Activated effector memory CD4-positive, alpha-beta T cell treated with Interleukin-2 at 50 U/mL for 16 hours (primary cell): Measurements from ENCODE around the gene BPIFA2.
"Not testable (repeated sequence)": the region's sequence is repeated elsewhere in the genome, so short reads cannot be mapped to it uniquely, and the experiment has no call there.

Experiments
- DNase-seq: peaks from one replicate; pipeline ENCODE4 v3.0.0-alpha.2; 2020

BPIFA2 gene

DNA sequence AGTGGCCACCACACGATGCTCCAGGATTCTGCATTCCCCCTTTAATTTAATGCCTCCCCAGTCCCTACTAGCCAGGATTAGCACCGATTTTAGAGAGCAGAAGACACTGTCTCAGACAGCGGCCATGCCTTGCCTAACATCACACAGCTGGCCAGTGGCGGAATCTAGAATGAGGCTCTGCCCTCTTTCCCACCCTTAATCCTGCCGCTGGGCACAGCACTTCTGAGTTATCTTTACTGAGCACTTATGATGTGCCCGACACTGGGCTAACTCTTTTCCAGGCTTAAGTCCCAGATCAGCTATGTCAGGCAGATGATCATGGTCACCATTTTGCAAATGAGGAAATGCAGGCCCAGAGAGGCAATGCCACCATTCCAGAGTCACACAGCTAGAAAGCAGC, 5.6 kb upstream of the BPIFA2 start:
- no peak for DNase-seq

DNA sequence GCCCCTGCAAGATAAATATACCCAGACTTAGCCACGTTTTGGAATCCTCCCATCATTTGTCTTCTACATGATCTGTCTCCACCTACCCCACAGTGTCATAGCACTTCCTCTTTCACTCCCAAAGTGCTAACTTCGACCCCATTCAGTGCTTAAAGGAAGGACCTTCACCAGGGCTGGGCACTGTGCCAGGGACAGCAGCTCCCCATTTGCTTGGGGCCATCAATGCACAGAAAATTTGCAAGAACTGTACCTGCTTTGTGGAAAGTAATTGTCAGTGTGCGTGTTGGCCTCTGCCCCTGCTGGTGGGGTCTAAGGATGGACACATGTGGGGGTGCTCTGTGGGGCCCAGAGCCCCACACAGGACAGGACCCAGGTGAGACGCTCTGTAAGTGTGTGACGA, 5.2 kb upstream of the BPIFA2 start:
- DNase-seq, result no peak

DNA sequence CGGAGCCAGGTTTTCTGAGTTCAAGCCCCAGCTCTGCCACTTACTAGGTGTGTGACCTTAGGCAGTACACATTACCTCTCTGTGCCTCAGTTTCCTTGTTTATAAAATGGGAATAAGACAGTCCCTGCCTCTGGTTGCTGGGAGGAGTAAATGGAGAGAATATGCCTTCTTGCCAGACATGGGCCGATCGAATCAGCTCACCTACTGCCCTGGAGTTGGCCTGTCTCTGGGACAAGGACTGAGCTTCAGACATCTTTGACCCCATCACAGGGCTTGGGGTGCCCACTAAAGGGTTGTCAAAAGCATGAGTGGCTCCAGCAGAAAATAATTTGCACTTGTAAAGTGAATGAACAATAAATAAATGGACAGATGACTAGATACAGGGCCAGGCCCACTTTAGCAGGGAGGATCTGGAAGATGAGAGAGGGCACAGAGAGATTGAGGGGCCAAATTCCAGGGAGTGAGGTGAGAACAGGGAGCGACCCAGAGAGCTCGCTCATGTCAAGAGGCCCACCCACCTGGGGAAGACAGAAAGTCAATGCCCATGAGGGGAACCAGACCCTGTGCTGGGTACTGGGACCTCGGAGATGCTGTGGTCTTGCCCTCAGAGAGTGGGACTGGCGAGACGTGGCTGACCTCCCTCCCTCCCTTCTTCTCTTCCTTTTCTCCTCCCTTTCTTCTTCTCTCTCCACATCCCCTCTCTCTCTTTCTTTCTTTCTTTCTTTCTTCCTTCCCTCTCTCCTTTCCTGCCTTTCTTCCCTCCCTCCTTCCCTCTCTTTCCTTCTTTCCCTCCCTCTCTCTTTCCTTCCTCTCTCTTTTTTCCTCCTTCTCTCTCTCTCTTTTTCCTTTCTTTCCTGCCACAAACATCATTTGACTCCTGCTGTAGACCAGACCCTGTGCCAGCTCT, 3.9 kb upstream of the BPIFA2 start:
- no peak for DNase-seq

DNA sequence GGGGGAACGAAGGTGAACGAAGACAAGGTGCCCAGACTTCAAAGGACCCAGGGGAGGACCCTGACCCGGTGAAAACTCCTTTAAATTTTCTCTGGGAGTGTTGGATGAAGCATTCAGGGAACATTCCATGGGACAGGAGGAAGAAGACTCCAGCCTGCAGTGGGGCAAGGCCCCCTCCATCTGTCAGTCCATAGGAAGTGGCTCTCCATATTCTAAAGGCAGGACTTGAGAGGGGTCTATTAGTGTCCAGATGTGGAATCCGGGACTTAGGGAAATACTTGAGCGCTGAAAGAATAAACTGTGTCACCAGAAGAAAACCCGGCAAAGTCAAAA, 3.2 kb upstream of the BPIFA2 start:
- no peak for DNase-seq

DNA sequence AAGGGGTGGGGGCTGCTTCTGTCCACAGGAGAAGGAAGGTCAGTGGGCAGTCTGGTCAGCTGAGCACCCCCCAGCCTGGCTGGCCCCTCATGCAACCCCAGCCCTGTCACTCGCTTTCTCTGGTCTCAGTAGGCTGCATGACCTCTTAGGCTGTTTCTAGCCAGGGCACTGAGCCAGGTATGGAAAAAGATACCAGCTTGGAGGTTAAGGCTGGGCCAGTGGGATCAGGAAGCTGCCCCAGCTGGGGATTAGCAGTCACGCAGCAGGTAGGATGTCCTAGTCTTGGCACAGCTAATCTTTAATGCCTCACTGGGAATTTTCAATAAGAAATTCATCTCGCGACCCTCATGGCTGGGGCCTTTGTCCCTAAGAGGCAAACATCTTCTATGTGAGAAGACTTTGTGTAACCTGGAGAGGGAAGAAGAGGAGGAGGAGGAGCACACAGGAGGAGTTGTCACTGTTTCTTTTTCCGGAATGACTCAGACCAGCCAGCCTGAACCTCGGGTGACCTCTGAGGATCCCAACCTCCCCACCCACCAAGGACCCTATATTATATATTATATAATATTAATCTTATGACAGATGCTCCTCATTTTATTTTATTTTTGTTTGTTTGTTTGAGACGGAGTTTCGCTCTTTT, 2.4 kb upstream of the BPIFA2 start:
- DNase-seq, result no peak

DNA sequence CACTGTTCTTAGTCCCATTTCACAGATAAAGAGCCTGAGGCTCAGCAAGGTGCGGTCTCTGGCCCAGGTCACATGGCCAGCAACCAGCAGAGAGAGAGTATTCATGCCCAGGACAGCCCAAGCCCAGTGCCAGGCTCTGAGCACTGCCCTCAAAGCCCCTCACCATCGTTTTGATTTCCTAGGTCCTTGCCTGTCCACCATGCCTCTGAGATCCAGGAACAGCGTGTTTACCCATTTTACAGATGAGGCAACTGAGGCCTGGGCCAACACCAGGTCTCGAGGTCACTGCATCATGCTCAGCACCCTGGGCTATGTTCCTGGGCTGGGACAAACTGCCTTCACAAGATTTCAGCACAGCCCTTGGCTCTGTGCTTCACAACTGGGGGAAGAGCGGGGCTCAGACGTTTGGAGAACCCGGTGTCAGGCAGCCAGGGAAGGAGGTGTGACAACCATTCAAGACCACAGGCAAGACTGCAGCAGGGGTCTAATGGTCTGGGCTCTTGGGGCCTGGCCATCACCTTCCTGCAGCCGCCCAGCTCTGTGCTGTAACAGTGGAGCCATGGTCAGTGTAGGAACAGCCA, 1.3 kb upstream of the BPIFA2 start:
- DNase-seq, result no peak

DNA sequence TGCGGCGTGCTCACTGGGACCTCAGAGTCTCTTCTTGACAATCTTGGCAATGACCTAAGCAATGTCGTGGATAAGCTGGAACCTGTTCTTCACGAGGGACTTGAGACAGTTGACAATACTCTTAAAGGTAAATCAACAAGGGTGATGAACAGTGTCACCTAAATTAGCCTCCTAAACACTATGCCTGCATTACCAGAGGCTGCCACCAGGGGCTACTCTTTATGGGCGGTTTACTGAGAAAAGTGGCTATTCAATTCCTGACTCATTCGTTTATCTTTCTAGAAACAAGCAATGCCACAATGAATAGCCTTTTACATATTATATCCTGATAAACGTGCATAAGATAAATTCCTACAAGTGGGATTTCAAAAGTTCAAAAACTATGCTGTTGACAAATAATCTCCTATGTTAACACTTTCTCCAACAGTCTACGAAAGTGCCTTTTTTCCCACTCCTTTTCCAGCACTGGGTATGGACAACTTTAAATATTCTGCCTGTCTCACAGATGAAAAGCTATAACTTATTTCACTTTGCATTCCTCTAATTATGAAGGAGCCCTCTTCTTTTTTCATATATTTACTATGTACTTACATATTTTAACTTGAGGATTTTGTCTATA, 1.3 kb downstream of the BPIFA2 start:
- DNase-seq, result no peak

DNA sequence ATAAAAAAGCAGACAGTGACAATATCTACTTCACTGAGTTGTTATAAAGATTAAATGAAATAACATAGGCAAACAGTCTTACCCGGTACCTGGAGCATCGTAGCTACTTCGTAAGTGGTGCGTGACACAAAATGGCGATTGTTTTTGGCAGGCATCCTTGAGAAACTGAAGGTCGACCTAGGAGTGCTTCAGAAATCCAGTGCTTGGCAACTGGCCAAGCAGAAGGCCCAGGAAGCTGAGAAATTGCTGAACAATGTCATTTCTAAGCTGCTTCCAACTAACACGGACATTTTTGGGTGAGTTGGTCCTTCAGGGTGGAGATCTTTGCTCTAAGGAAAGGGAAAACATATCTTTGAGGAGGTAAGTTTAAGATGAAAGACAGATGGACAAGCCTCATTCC, 4.8 kb downstream of the BPIFA2 start:
- no peak for DNase-seq

DNA sequence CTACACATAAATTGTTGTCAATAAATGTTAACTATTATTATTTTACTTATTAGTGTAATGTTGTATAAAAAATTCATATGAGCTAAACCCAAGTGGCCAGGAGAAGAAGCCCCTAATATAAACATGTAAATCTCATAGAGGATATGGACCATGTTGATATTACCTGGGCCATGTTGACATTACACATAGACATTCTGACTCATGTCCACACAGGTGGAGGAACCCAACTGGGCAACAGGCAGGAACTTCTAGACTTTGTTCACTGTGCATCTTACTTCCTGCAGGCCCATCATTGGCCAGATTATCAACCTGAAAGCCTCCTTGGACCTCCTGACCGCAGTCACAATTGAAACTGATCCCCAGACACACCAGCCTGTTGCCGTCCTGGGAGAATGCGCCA, 7.2 kb downstream of the BPIFA2 start:
- no peak for DNase-seq

DNA sequence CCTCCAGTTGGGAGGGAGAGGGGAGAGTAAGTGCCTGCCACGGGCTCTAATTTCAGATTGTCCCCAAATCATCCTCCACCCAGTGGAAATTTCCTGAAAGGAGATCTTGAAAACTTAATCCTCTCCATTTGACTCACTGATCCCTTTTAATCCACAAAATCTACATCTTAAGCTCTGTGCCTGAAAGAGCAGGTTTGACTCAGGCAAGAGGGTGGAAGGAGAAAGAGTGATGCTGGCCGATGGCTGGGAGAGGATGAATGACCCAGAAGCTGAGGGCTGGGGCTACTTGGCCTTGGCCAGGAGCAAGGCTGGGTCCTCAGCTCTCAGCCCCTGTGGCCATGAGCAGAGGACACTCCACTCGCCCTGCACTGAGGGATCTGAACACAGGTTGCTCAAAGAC, 8.1 kb downstream of the BPIFA2 start:
- DNase-seq, result no peak

DNA sequence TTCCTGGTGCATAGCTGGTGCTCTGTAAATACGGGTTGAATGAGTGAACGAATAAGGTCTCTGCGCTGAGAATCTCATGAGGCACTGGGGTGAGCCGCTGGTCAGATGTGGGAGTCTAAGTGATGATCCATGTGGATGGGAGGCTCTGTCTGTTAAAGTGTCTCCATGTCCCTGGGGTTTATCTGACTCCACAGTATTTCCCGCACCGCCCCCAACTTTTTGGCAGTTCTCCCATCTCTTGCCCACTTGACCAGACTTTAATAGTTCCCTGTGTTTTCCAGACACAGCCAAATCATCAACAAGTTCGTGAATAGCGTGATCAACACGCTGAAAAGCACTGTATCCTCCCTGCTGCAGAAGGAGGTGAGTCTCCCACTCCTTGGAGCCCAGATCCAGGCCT, 9.9 kb downstream of the BPIFA2 start:
- DNase-seq, result no peak

DNA sequence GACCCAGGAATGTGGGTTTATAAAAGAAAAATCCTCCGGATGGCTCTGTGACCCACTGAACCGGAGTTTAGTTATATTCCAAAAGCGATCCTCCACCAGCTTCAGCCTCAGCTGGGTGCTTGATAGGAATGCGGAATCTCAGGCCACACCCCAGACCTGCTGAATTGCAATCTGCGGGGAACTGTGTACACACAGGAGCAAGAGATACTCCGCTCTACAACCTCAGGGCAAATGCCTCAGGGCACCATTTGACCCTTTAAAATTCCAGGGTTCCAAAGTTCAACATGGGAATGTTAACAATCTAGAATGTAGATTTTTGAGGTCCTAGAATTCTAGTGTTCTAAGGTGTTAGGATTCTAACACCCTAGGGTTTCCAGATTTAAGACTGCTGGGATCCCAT, 10.8 kb downstream of the BPIFA2 start:
- DNase-seq, result no peak

DNA sequence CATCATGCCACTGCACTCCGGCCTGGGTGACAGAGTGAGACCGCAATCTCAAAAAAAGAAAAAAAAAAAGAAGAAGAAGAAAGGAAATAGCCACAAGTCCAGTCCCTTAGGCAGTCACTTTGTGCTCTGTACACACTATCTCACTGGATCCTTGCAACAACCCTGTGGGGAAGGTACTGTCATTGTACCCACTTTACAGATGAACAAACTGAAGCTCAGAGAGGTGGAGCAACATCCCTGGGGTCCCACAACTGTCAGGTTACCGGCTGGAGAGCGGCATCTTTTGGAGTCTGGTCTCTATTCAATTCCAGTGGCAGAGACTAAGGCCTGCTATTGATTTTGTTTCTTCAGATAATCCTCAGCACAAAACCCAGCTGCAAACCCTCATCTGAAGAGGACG, 12.2 kb downstream of the BPIFA2 start:
- DNase-seq, result no peak

DNA sequence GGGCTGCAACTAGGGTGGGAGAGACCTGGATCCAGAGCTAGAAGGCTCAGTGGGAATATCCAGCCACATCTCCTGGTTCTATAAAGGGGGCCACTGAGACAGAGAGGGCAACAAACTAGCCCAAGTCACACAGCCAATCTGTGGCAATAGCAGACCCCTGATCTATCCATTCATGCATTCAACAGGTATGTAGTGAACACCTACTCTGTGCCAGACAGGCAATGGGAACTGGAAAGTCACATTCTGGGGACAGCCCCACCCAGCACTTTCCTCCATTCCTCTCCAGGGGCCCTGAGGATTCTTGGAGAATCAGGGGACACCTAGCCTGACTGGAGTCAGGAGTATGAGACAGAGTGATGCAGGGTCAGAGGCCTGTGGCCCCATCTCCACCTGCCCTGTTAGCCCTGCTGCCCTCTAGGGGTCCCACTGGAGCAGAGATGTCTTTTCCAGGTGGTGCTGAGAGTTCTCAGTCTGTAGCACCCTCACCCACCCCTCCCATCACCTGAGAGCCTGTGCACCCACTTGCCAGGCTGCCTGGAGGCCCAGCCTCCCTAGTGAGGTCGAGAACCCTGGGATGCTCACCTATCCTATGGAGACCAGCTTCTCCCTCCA, 13.6 kb downstream of the BPIFA2 start:
- DNase-seq, result no peak

DNA sequence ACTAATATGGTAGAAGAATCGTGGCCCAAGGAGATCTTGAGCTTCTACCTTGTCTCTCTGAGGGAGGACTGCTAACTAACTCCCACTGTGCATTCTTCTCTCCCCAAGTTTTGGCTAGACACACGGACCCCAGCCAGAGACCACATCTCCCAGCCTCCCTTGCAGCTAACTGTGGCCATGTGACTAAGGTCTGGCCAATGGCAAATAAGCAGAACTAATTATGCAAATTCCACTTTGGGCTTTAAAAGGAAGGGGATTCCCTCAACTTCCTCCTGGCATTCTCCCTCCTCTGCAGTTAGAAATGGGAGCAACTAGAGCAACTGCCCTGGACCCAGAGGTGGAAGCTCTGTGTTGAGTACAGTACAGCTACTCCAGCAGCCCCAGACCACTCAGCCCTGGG, 15.4 kb downstream of the BPIFA2 start:
- no peak for DNase-seq

DNA sequence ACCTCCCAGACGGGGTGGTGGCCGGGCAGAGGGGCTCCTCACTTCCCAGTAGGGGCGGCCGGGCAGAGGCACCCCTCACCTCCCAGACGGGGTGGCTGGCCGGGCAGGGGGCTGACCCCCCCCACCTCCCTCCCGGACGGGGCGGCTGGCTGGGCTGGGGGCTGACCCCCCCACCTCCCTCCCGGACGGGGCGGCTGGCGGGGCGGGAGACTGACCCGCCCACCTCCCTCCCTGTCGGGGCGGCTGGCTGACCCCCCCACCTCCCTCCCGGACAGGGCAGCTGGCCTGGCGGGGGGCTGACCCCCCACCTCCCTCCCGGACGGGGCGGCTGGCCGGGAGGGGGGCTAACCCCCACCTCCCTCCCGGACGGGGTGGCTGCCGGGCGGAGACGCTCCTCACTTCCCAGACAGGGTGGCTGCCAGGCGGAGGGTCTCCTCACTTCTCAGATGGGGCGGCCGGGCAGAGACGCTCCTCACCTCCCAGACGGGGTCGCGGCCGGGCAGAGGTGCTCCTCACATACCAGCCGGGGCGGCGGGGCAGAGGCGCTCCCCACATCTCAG, 17.2 kb downstream of the BPIFA2 start:
- DNase-seq, result not testable (repeated sequence)

DNA sequence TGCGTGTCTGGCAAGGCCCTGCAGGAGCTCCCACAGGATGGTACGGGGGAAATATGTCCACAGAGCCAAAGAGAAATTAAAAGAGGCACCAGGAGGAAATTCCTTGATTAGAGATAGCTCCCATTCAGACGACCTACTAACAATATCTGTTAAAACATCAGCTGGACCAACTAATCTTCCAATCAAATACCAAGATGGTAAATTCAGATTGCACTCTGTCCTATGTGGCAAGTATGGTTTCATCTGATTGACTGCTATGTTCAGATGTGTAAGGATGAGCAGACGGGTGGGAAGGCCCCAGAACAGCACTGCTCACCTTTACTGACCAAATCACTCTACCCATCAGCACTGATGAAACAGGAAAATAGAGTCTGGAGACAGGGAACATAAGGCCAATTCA, 19.5 kb downstream of the BPIFA2 start:
- no peak for DNase-seq

DNA sequence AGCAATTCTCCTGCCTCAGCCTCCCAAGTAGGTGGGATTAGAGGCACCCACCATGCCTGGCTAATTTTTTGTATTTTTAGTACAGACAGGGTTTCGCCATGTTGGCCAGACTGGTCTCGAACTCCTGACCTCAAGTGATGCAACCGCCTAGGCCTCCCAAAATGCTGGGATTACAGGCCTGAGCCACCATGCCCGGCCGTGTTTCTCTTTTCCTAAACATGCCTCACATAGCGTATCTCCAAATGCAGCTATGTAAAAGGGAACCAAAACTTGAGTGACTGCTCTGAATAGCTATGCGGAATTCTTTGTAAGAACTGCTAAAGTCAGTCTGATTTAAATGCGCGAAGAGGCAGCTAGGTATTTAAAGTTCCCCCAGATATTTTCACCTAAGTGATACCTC, 20.5 kb downstream of the BPIFA2 start:
- no peak for DNase-seq

DNA sequence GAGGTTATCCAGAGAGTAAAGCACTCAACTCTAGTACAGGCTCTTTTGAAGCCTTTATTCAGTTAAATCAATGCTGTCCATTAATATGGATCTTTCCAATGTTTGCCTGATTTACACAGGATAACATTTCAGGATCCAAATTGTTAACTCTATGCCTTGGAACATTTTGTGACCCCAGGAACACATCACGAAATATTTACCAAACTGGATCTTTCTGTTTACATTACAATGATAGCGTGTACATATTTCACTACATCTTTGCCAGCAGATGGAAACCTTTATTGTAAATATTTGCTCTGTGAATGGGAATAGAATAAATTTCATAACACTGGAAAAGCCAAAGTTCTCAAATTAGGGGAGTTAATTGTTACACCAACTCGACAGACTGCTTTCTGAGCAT, 23.5 kb downstream of the BPIFA2 start:
- no peak for DNase-seq

DNA sequence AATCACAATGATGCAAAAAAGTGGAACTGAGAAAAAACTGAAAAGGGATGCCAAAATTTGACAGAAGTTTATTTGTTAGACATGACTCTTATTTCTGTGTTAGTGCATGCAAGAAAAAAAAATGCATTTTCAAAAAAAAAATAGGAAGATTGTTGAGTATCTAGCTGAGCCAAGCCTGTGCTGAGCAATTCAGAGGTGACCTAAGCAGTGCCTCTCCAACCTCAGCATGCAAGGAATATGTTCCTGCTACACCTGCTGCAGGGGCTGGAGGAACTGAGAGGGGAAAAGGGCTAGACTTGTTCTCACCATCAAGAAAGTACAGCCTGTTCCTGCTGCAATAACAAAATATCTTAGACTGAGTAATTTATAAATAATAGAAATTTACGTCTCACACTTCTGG, 24.0 kb downstream of the BPIFA2 start:
- DNase-seq, result no peak

DNA sequence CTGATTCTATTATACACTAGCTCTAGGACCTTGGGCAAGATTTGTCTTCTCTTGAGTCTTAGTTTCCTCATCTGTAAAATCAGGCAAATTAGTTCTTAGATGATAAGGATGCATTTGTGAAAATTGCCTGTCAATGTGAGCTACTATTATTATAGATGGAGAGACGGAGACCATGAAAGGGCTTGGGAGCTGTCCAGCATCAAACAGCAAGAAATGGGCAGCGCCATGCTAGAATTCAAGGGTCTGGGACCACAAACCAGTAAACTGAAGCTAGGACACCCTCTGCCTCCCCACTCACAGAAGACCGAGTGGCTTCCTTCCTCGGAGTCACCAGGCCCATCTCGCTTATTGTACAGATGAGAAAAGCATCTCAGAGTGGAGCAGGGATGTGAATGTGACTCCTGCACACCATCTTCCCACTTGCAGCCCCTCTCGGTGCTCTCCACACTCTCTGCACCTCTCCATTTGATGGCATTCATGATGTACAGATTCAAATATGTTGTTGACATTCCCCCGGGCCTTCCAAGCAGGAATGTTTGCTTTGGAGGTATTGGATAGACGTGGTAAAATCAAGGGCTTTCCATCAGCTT, 25.0 kb downstream of the BPIFA2 start:
- DNase-seq, result no peak

DNA sequence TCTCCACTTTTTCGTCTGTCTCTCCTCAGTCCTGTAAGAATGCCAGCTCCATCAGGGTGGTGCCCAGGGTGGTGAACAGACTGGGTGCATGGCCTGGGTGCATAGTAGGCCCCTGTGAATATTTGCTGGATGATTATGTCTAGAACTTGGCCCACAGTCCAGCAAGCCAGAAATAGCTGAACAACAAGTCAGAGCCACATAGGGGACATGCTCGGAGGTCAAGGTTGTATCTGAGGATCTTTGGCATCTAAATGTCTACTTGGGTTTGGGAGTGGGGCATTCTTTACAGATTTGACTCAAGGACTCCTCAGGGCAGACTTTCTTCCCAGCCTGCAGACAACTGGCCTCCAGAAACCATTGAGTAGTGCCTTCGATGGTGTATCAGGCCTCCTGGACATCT, 31.1 kb downstream of the BPIFA2 start:
- no peak for DNase-seq

DNA sequence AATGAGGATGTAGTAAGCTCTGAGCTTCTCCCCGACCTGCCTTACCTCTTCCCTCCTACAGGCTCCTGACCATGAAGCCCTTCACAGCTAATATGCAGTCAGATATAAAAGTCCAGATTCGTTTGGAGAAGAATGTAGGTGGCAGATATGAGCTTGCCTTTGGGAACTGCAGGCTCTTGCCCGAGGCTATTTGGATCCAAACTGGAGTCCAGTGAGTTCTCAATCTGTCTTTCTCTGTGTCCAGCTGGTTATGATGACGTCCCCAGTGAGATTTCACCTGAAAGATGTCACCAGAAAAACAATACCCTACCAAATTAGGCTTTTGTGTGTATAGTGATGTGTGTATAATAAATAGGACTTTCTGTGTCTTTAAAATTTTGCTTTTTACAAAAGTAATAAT, 34.5 kb downstream of the BPIFA2 start:
- no peak for DNase-seq
